ENCODE measurements around the gene RBM45. TPM values are rescaled to one million over a fixed set of nuclear protein-coding genes. Genes with fewer than 3 reads are reported as not detected.

Gene RBM45
- total and polyA plus RNA-seq, 4 donors: 5.4 to 12.9 (median 12.2) TPM

DNA sequence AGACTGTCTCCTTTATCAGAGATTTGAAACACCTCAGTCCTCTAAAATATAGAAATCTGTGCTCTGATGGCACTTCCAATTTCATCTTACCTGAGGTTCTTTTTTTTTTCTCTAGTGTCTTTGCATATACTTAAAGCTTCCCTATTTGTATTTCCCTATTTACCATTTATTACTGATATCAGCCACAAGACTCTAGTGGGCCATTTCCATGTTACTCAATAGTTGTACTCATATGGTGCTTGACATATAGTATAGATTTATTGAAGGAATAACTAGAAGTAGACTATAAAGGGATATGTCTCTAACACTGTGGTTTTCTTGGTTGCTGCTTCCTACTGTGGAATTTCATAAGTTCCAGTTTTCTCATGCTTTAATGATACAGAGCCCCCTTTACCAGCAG is 3.0 kb downstream of the RBM45 start:
- H3K27me3 ChIP-seq (ENCODE audit: control insufficient read depth in 1 of 2, insufficient read depth in 2 of 2, low read length in 1 of 2): no peaks in the 10 kb centered on the region
- no peaks in the 10 kb centered on the region for H3K36me3 ChIP-seq (ENCODE audit: control insufficient read depth in 1 of 2, insufficient read depth in 2 of 2, low read length in 1 of 2)
- intact Hi-C loops (cut with DNase I): loop anchor here in 1 of 2 donors (10.0 kb wide), 1 partner anchor 300 kb away; no protein-coding TSS in a partner anchor
- no peak for ATAC-seq (ENCODE audit: low FRiP score)
- H3K4me1 ChIP-seq (ENCODE audit: control insufficient read depth in 1 of 2, insufficient read depth in 2 of 2, low read length in 2 of 2): peaks cover 0 to 2% of the 10 kb centered on the region in 2 donors
- H3K4me3 ChIP-seq (ENCODE audit: low read length in 2 of 2): no peak overlapping the region
- no peak overlapping the region for H3K27ac ChIP-seq (ENCODE audit: low read depth in 1 of 2, low read length in 2 of 2)
- DNase-seq: no peak
- no peaks in the 10 kb centered on the region for H3K9me3 ChIP-seq (ENCODE audit: control insufficient read depth, low read length)

GRCh38 chr2:178117725-178118124 is 5.5 kb downstream of the RBM45 start:
- Histone ChIP-seq H3K36me3 (ENCODE audit: control insufficient read depth in 1 of 2, insufficient read depth in 2 of 2, low read length in 1 of 2) (peaks cover 2% of the 10 kb centered on the region in 2 donors), H3K4me1 (ENCODE audit: control insufficient read depth in 1 of 2, insufficient read depth in 2 of 2, low read length in 2 of 2) (no peaks in the 10 kb centered on the region), H3K9me3 (ENCODE audit: control insufficient read depth, low read length) (no peaks in the 10 kb centered on the region), H3K27me3 (ENCODE audit: control insufficient read depth in 1 of 2, insufficient read depth in 2 of 2, low read length in 1 of 2) (no peaks in the 10 kb centered on the region), H3K4me3 (ENCODE audit: low read length in 2 of 2) (no peak overlapping the region), H3K27ac (ENCODE audit: low read depth in 1 of 2, low read length in 2 of 2) (no peak overlapping the region)
- ATAC-seq (ENCODE audit: low FRiP score) (no peak), DNase-seq (no peak)
- intact Hi-C loops (cut with DNase I): loop anchor here in 1 of 2 donors (10.0 kb wide), 1 partner anchor 297 kb away; no protein-coding TSS in a partner anchor
- 93 to 94% methylated on average over 1 of the region's 1 CpG for WGBS, 2 donors

GRCh38 chr2:178119179-178119922 is 7.1 kb downstream of the RBM45 start:
- DNase-seq (no peak), ATAC-seq (ENCODE audit: low FRiP score) (no peak)
- Histone ChIP-seq H3K4me3 (ENCODE audit: low read length in 2 of 2) (no peak overlapping the region), H3K9me3 (ENCODE audit: control insufficient read depth, low read length) (no peaks in the 10 kb centered on the region), H3K4me1 (ENCODE audit: control insufficient read depth in 1 of 2, insufficient read depth in 2 of 2, low read length in 2 of 2) (no peaks in the 10 kb centered on the region), H3K36me3 (ENCODE audit: control insufficient read depth in 1 of 2, insufficient read depth in 2 of 2, low read length in 1 of 2) (peaks cover 2 to 3% of the 10 kb centered on the region in 2 donors), H3K27me3 (ENCODE audit: control insufficient read depth in 1 of 2, insufficient read depth in 2 of 2, low read length in 1 of 2) (no peaks in the 10 kb centered on the region), H3K27ac (ENCODE audit: low read depth in 1 of 2, low read length in 2 of 2) (no peak overlapping the region)
- intact Hi-C loops (cut with DNase I): loop anchor here in 1 of 2 donors (10.0 kb wide), 1 partner anchor 295 kb away; no protein-coding TSS in a partner anchor
- 93 to 94% methylated on average over 3 of the region's 3 CpGs for WGBS, 2 donors

- H3K4me3 ChIP-seq (ENCODE audit: low read length in 2 of 2): no peak overlapping the region
- H3K36me3 ChIP-seq (ENCODE audit: control insufficient read depth in 1 of 2, insufficient read depth in 2 of 2, low read length in 1 of 2): peaks cover 2 to 5% of the 10 kb centered on the region in 2 donors
- WGBS, 2 donors: 93 to 94% methylated on average over 2 of the region's 2 CpGs
- no peak overlapping the region for H3K27ac ChIP-seq (ENCODE audit: low read depth in 1 of 2, low read length in 2 of 2)
- ATAC-seq (ENCODE audit: low FRiP score) (no peak), DNase-seq (no peak)
- H3K9me3 ChIP-seq (ENCODE audit: control insufficient read depth, low read length): no peaks in the 10 kb centered on the region
- H3K27me3 ChIP-seq (ENCODE audit: control insufficient read depth in 1 of 2, insufficient read depth in 2 of 2, low read length in 1 of 2): no peaks in the 10 kb centered on the region
- intact Hi-C loops (cut with DNase I): no loop called here
- no peaks in the 10 kb centered on the region for H3K4me1 ChIP-seq (ENCODE audit: control insufficient read depth in 1 of 2, insufficient read depth in 2 of 2, low read length in 2 of 2)
Measured at GRCh38 chr2:178123163-178123562, 10.9 kb downstream of the RBM45 start.

GRCh38 chr2:178125125-178125524 is 12.9 kb downstream of the RBM45 start:
- peaks cover 2 to 5% of the 10 kb centered on the region in 2 donors for H3K36me3 ChIP-seq (ENCODE audit: control insufficient read depth in 1 of 2, insufficient read depth in 2 of 2, low read length in 1 of 2)
- DNase-seq: no peak
- no peak for ATAC-seq (ENCODE audit: low FRiP score)
- H3K27me3 ChIP-seq (ENCODE audit: control insufficient read depth in 1 of 2, insufficient read depth in 2 of 2, low read length in 1 of 2): no peaks in the 10 kb centered on the region
- no peak overlapping the region for H3K27ac ChIP-seq (ENCODE audit: low read depth in 1 of 2, low read length in 2 of 2)
- H3K4me1 ChIP-seq (ENCODE audit: control insufficient read depth in 1 of 2, insufficient read depth in 2 of 2, low read length in 2 of 2): no peaks in the 10 kb centered on the region
- H3K9me3 ChIP-seq (ENCODE audit: control insufficient read depth, low read length): no peaks in the 10 kb centered on the region
- H3K4me3 ChIP-seq (ENCODE audit: low read length in 2 of 2): no peak overlapping the region
- intact Hi-C loops (cut with DNase I): no loop called here

DNA sequence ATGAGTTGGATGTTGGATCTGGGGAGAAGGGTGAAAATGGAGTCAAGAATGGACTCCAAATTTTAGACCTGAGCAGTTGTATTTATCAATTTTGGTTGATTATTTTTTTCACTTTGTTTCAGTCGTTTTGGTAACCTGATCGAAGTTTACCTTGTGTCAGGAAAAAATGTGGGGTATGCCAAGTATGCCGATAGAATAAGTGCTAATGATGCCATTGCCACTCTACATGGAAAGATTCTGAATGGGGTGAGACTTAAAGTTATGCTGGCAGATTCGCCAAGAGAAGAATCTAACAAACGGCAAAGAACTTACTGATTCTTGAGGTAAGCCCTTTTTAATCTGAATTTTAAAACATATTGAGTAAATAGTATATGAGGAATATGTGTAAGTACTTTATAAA is 13.6 kb downstream of the RBM45 start:
- ATAC-seq (ENCODE audit: low FRiP score) (no peak), DNase-seq (no peak)
- Histone ChIP-seq H3K36me3 (ENCODE audit: control insufficient read depth in 1 of 2, insufficient read depth in 2 of 2, low read length in 1 of 2) (peaks cover 2 to 5% of the 10 kb centered on the region in 2 donors), H3K27me3 (ENCODE audit: control insufficient read depth in 1 of 2, insufficient read depth in 2 of 2, low read length in 1 of 2) (no peaks in the 10 kb centered on the region), H3K4me3 (ENCODE audit: low read length in 2 of 2) (no peak overlapping the region), H3K9me3 (ENCODE audit: control insufficient read depth, low read length) (no peaks in the 10 kb centered on the region), H3K4me1 (ENCODE audit: control insufficient read depth in 1 of 2, insufficient read depth in 2 of 2, low read length in 2 of 2) (no peaks in the 10 kb centered on the region), H3K27ac (ENCODE audit: low read depth in 1 of 2, low read length in 2 of 2) (no peak overlapping the region)
- WGBS, 2 donors: 43 to 56% methylated on average over 5 of the region's 5 CpGs
- intact Hi-C loops (cut with DNase I): no loop called here

GRCh38 chr2:178128836-178129630 is 16.8 kb downstream of the RBM45 start:
- Histone ChIP-seq H3K36me3 (ENCODE audit: control insufficient read depth in 1 of 2, insufficient read depth in 2 of 2, low read length in 1 of 2) (peaks cover 0 to 3% of the 10 kb centered on the region in 2 donors), H3K27ac (ENCODE audit: low read depth in 1 of 2, low read length in 2 of 2) (no peak overlapping the region), H3K4me3 (ENCODE audit: low read length in 2 of 2) (no peak overlapping the region), H3K4me1 (ENCODE audit: control insufficient read depth in 1 of 2, insufficient read depth in 2 of 2, low read length in 2 of 2) (no peaks in the 10 kb centered on the region), H3K9me3 (ENCODE audit: control insufficient read depth, low read length) (no peaks in the 10 kb centered on the region), H3K27me3 (ENCODE audit: control insufficient read depth in 1 of 2, insufficient read depth in 2 of 2, low read length in 1 of 2) (no peaks in the 10 kb centered on the region)
- intact Hi-C loops (cut with DNase I): no loop called here
- ATAC-seq (ENCODE audit: low FRiP score): no peak
- no peak for DNase-seq
- 91 to 94% methylated on average over 5 of the region's 5 CpGs for WGBS, 2 donors

DNA sequence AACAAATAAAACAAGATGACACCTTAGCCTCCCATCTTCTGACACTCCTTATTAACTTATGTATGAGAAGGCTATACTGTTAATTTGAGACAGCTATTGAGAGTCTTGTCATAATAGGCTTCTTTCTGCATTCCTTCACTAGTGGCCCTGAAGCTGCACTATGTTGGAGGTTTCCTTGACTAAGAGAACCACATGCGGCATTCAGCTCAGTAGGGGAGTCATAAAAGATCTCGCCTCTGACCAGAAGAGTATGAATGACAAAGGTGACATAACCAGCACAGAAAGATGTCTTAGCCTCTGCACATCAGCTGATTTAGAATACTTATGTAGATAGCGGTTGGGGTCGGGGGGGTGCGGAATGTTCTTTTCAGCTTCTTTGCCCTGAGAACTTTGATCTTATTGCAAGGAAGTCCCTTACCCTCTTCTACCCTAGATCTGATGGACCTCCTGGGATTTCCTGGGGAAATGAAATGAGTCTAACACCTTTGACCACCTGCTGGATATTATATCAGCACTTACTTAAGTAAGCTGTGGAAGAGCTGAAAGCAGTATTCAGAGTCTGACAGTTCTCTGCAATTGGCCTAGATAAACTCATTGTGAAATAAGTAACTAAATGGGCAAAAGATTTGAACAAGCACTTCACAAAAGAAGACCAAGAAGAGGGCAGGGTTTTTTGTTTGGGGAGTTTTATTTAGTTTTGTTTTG is 24.2 kb downstream of the RBM45 start:
- DNase-seq: no peak
- WGBS, 2 donors: 94 to 96% methylated on average over 5 of the region's 5 CpGs
- intact Hi-C loops (cut with DNase I): loop anchor here in 1 of 2 donors (10.0 kb wide), 1 partner anchor 78 kb away; no protein-coding TSS in a partner anchor
- H3K4me1 ChIP-seq (ENCODE audit: control insufficient read depth in 1 of 2, insufficient read depth in 2 of 2, low read length in 2 of 2): no peaks in the 10 kb centered on the region
- no peaks in the 10 kb centered on the region for H3K36me3 ChIP-seq (ENCODE audit: control insufficient read depth in 1 of 2, insufficient read depth in 2 of 2, low read length in 1 of 2)
- no peaks in the 10 kb centered on the region for H3K9me3 ChIP-seq (ENCODE audit: control insufficient read depth, low read length)
- no peak overlapping the region for H3K4me3 ChIP-seq (ENCODE audit: low read length in 2 of 2)
- ATAC-seq (ENCODE audit: low FRiP score): no peak
- H3K27me3 ChIP-seq (ENCODE audit: control insufficient read depth in 1 of 2, insufficient read depth in 2 of 2, low read length in 1 of 2): no peaks in the 10 kb centered on the region
- no peak overlapping the region for H3K27ac ChIP-seq (ENCODE audit: low read depth in 1 of 2, low read length in 2 of 2)
